ENCODE measurements around the gene ASMTL.
"Not testable (repeated sequence)": the region's sequence is repeated elsewhere in the genome, so short reads cannot be mapped to it uniquely, and the experiment has no call there.

ASMTL gene

GRCh38 chrX:1481636-1482529 lies 29.2 kb upstream of the ASMTL start:
- DNase-seq = peak; percentile 92 to 96 (median 96)

- DNase-seq = peak in 1 of 3 donors; percentile 62
These were observed 27.5 kb upstream of the ASMTL start for GRCh38 chrX:1480082-1480785.

DNA sequence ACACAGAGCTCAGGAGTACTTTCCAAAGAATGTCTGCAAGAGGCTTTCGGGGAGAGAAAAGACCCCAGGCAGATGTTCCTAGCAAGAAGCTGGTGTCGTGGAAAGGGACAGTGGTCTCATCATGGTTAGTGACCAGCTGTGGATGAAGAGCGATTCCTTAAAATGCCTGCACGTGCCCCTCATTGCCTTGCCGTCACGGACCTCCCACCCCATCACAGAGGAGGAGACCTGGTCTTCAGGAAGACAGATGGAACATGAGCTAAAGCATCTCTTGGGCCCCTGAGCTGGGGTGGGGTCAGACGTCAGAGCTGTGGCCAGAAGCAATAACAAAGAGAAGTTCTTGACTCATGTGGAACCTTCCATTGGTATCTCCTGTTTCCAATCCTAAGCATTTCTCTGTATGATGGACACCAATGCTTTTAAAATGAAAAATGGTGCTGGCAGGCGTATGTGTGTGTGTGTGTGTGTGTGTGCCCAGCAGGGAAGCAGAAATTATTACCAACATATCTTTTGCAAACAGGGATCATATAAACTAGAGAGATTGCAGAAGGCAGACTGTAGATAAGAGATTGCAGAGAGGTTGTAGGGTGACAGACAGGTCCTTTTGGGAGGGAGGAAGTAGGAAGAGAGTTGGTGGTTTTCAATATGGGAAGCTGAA lies 25.2 kb upstream of the ASMTL start:
- DNase-seq = no peak

GRCh38 chrX:1477229-1477628 lies 24.5 kb upstream of the ASMTL start:
- DNase-seq = no peak

DNA sequence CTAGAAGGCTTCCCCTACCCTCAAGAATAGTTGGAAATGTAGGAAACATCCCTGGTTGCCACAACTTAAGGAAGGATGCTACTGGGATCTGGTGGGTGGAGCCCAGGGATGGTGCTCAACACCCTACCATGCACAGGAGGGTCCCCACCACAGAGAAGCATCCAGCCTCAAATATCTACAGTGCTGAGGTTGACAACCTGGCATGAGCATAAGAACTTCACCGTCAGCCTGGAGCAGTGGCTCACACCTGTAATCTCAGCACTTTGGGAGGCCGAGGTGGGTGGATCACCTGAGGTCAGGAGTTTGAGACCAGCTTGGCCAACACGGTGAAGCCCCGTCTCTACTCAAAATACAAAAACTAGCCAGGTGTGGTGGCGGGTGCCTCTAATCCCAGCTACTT lies 24.0 kb upstream of the ASMTL start:
- DNase-seq = no peak

GRCh38 chrX:1475881-1476280 lies 23.2 kb upstream of the ASMTL start:
- no peak for DNase-seq

- DNase-seq = no peak
These were observed 22.8 kb upstream of the ASMTL start for GRCh38 chrX:1475481-1475880.

DNA sequence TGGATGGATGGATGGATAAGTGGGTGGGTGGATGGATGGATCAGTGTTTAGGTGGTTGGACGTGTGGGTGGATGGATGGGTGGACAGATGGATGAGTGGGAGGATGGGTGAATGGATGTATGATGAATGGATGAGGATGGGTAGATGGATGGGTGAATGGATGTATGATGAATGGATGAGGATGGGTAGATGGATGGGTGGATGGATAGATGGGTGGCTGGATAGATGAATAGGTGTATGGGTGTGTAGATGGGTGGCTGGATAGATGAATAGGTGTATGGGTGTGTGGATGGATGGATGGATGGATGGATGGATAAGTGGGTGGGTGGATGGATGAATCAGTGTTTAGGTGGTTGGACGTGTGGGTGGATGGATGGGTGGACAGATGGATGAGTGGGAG lies 21.9 kb upstream of the ASMTL start:
- not testable (repeated sequence) for DNase-seq

DNA sequence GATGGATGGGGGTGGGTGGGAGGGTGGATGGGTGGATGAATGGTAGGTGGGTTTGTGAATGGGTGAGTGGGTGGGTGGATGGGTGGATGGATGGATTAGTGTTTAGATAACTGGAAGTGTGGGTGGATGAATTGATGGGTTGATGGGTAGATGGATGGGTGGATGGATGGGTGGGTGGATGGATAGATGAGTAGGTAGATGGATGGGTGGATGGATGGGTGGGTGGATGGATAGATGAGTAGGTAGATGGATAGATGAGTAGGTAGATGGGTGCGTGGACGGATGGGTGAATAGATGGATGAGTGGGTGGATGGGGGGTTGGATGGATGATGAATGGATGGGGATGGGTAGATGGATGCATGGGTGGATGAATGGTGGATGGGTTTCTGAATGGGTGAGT lies 20.3 kb upstream of the ASMTL start:
- DNase-seq = no peak

DNA sequence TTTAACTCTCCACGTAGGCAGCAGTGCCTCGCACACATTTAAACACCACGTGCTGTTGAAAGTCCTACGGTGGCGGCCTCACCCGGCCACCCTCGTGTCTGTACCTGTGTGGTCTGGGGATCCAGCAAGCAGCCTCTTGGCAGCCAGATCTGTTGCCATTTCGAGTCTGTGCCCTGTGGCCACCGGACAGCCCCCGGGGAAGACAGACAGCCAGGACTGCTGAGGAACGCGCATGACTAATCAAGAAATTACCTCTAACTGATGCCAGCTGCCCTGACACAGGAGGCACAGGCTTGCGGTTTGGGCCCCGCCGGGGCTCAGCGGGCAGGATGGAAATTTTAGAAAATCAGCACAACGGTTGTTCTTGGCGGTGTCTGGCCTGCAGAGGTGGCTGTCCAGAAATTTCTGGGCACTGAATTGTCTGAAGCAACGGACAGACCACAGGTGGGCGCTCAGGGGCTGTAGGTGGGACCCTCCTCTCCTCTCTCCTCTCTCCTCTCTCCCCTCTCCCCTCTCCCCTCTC lies 15.6 kb upstream of the ASMTL start:
- DNase-seq = peak; percentile 51 to 55 (median 54)

DNA sequence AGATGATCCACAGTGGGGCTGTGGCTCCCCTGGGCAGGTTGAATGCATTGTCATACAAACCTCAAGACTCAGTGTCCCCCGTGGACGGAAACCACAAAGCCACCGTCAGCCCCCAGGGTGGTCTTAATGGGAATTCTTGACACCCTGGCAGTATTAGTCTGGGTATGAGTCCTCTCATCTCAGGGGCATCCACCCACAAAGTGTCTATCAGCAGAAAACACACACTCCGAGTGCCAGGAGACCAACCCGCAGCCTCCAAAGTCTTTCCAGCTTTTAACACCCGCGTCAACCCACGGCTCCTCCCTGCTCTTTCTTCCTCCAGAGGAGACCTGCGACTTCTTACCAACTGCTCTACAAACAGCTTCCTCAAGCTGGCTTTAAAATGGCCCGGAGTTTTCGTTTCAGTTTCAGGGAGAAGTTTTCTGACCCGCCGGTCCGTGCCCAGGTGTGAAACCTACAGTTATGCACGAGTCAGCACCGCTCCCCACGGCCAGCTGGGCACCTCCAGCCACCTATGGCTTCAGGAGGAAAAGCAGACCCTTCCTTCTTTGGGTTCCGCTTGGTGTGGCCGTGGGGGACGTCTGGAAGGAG lies 14.4 kb upstream of the ASMTL start:
- peak; percentile 56 to 59 (median 56) for DNase-seq

GRCh38 chrX:1466232-1466661 lies 13.5 kb upstream of the ASMTL start:
- DNase-seq = no peak

GRCh38 chrX:1465286-1466231 lies 12.8 kb upstream of the ASMTL start:
- DNase-seq = no peak

DNA sequence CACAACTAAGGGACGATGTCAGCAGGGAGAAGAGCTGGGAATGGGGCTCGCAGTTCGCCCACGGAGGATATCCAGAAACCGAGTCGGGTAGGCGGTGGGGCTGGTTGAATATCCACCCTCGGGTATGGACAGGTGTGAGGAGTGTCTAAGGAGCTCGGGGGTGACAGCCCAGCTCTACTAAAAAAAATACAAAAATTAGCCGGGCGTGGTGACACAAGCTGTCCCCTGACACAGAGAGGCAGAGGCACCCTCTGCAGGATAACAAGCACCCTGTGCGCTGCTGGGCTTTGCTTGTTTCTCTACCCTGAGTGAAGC lies 12.2 kb upstream of the ASMTL start:
- DNase-seq = no peak

GRCh38 chrX:1464041-1464970 lies 11.6 kb upstream of the ASMTL start:
- no peak for DNase-seq

DNA sequence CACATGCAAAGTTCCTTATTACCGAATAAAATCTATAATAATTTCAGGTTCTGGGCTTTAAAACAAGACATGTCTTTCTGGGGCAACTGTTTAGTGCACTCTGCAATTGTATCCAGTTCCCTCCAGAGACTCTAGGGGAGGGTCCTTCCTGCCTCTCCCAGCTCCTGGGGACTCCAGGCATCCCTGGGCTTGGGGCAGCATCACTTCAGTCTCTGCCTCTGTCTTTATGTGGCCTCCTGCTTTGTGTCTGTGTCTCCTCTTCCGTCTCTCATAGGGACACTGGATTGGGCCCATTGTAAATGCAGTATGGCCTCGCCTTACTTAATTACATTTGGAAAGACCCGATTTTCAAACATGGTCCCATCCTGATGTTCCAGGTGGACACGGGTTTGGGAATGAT lies 10.9 kb upstream of the ASMTL start:
- no peak for DNase-seq

- peak in 1 of 3 donors; percentile 38 for DNase-seq
These were observed 10.0 kb upstream of the ASMTL start for GRCh38 chrX:1462596-1463251.

- no peak for DNase-seq
These were observed 9.4 kb upstream of the ASMTL start for GRCh38 chrX:1462110-1462509.

DNA sequence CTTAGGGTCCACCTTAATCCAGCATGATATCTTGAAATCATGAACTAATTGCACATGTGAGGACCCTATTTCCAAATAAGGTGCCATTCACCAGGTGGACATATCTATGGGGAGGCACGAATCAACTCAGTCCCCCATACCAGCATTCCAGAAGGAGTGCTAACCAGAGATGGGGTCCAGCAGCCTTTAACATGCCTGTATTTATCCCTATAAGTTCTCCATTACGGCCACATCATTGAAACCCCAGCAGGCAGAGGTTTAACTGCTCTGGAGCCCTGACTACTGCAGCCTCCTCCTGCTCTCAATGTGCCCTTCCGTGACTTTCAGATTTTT lies 3.2 kb upstream of the ASMTL start:
- no peak for DNase-seq
